ENCODE data around the gene ERBB2.

Gene ERBB2

GRCh38 chr17:39729280-39729851 is 29.5 kb downstream of the ERBB2 start:
- DNase-seq, result no peak

GRCh38 chr17:39730095-39730921 is 30.4 kb downstream of the ERBB2 start, which contains the start of gene MIEN1:
TSS of gene MIEN1 (minus strand) at chr17:39730532. CDS start at chr17:39730495, 37 bp downstream.
- DNase-seq, result peak; percentile 60 to 94

- DNase-seq, result no peak
Observed at GRCh38 chr17:39732586-39732985, 32.7 kb downstream of the ERBB2 start.

GRCh38 chr17:39735882-39736281 is 36.0 kb downstream of the ERBB2 start:
- no peak for DNase-seq

- DNase-seq, result no peak
Observed at GRCh38 chr17:39736319-39737165, 36.7 kb downstream of the ERBB2 start.

GRCh38 chr17:39737206-39737759 is 37.4 kb downstream of the ERBB2 start:
- no peak for DNase-seq

- DNase-seq, result no peak
Observed at GRCh38 chr17:39737760-39738567, 38.1 kb downstream of the ERBB2 start, which contains the start of gene GRB7. TSS of gene GRB7 (plus strand) at chr17:39737938. CDS start at chr17:39742302, 4,364 bp downstream.

GRCh38 chr17:39738568-39738901 is 38.7 kb downstream of the ERBB2 start:
- DNase-seq, result no peak

GRCh38 chr17:39738983-39739884 is 39.4 kb downstream of the ERBB2 start:
- DNase-seq, result no peak

- no peak for DNase-seq
Observed at GRCh38 chr17:39739885-39740356, 40.1 kb downstream of the ERBB2 start.

GRCh38 chr17:39740357-39741111 is 40.7 kb downstream of the ERBB2 start:
- no peak for DNase-seq

GRCh38 chr17:39742126-39742855 is 42.4 kb downstream of the ERBB2 start:
- no peak for DNase-seq

GRCh38 chr17:39742856-39743436 is 43.1 kb downstream of the ERBB2 start:
- DNase-seq, result no peak

GRCh38 chr17:39744075-39744835 is 44.4 kb downstream of the ERBB2 start:
- DNase-seq, result no peak

GRCh38 chr17:39744836-39745215 is 45.0 kb downstream of the ERBB2 start:
- DNase-seq, result no peak

GRCh38 chr17:39745335-39746144 is 45.7 kb downstream of the ERBB2 start:
- no peak for DNase-seq

GRCh38 chr17:39746145-39746461 is 46.2 kb downstream of the ERBB2 start:
- no peak for DNase-seq

- no peak for DNase-seq
Observed at GRCh38 chr17:39747745-39748144, 47.9 kb downstream of the ERBB2 start.
